Activated CD8-positive, alpha-beta memory T cell treated with anti-CD3 and anti-CD28 coated beads, Interleukin-2, amount 50 U/mL, for 24 hours (primary cell): Measurements from ENCODE around the gene INTS15.
"Not testable (repeated sequence)": the region's sequence is repeated elsewhere in the genome, so short reads cannot be mapped to it uniquely, and the experiment has no call there.

Source experiments
- DNase-seq: peaks from one replicate; pipeline ENCODE4 v3.0.0-alpha.2; 2020; ENCODE audit errors: extremely low read depth

INTS15 gene

GRCh38 chr7:6576867-6577368, 12.9 kb upstream of the INTS15 start:
- DNase-seq: not testable (repeated sequence)

GRCh38 chr7:6577369-6578113, 12.3 kb upstream of the INTS15 start, which contains the start of gene ZDHHC4:
ZDHHC4 (plus strand) TSS chr7:6577454; CDS start chr7:6580562, 3,108 bp downstream.
- peak; percentile 72 for DNase-seq

- DNase-seq: no peak
Observed at GRCh38 chr7:6578114-6579084, 11.4 kb upstream of the INTS15 start.

GRCh38 chr7:6579446-6579845, 10.4 kb upstream of the INTS15 start:
- no peak for DNase-seq

GRCh38 chr7:6585746-6586432, 3.9 kb upstream of the INTS15 start:
- not testable (repeated sequence) for DNase-seq

GRCh38 chr7:6588566-6588965, 1.3 kb upstream of the INTS15 start:
- no peak for DNase-seq

GRCh38 chr7:6589151-6589828, 531 bp upstream of the INTS15 start:
- DNase-seq: no peak

- DNase-seq: no peak
Observed at GRCh38 chr7:6590645-6591110, 857 bp downstream of the INTS15 start.

GRCh38 chr7:6600093-6600492, 10.3 kb downstream of the INTS15 start:
- no peak for DNase-seq

GRCh38 chr7:6604458-6604857, 14.6 kb downstream of the INTS15 start:
- no peak for DNase-seq

- DNase-seq: no peak
Observed at GRCh38 chr7:6606866-6607583, 17.2 kb downstream of the INTS15 start.

GRCh38 chr7:6607651-6608051, 17.8 kb downstream of the INTS15 start:
- no peak for DNase-seq

GRCh38 chr7:6608081-6608480, 18.3 kb downstream of the INTS15 start:
- DNase-seq: no peak

GRCh38 chr7:6608794-6609193, 19.0 kb downstream of the INTS15 start:
- DNase-seq: no peak

- DNase-seq: no peak
Observed at GRCh38 chr7:6612819-6613218, 23.0 kb downstream of the INTS15 start.

- no peak for DNase-seq
Observed at GRCh38 chr7:6613706-6614105, 23.9 kb downstream of the INTS15 start.

- DNase-seq: no peak
Observed at GRCh38 chr7:6614953-6615722, 25.3 kb downstream of the INTS15 start, which contains the start of gene ZNF853. ZNF853 (plus strand) TSS chr7:6615610; CDS start chr7:6616175, 565 bp downstream.

- DNase-seq: no peak
Observed at GRCh38 chr7:6615723-6616555, 26.1 kb downstream of the INTS15 start.
